ENCODE measurements around the gene ESCO1. TPM values are rescaled to one million over a fixed set of nuclear protein-coding genes. Genes with fewer than 3 reads are reported as not detected.

Gene ESCO1
- total and polyA plus RNA-seq, 2 experiments from 2014 or later: 50.4 to 56.8 TPM

- no peaks in the 10 kb centered on the region for H3F3A ChIP-seq (replicated peaks; ENCODE audit: low read depth)
- 0 out of 2 replicates have a peak, but pooled peaks cover 3% of the 10 kb centered on the region for H3K79me2 ChIP-seq (replicated peaks; ENCODE audit: insufficient read depth)
- no peak for TF ChIP-seq JUNB (IDR thresholded peaks at IDR 0.05; ENCODE audit: unreplicated experiment)
- TF ChIP-seq ZNF462 (CRISPR knock-in tag; IDR thresholded peaks at IDR 0.05): no peak
- no peak for TF ChIP-seq REST (IDR thresholded peaks at IDR 0.05; ENCODE audit: unreplicated experiment)
- TF ChIP-seq STAT1 (IDR thresholded peaks at IDR 0.05; ENCODE audit: unreplicated experiment): no peak
- TF ChIP-seq ETS1 (IDR thresholded peaks at IDR 0.05): no peak
- no peak for TF ChIP-seq ZNF331 (CRISPR knock-in tag; IDR thresholded peaks at IDR 0.05; ENCODE audit: low read depth)
- TF ChIP-seq NANOG (IDR thresholded peaks at IDR 0.05; ENCODE audit: borderline replicate concordance): no peak
- no peak for TF ChIP-seq POLR2AphosphoS5 (IDR thresholded peaks at IDR 0.05; ENCODE audit: low read depth)
- no peak for TF ChIP-seq EZH2phosphoT487 (IDR thresholded peaks at IDR 0.05; ENCODE audit: unreplicated experiment)
- no peak for TF ChIP-seq CTCF (conservative IDR thresholded peaks at IDR 0.05; ENCODE audit: low read depth in 2 of 2)
- TF ChIP-seq ZNF114 (CRISPR knock-in tag; IDR thresholded peaks at IDR 0.05): no peak
- TF ChIP-seq CREB1 (CRISPR knock-in tag; IDR thresholded peaks at IDR 0.05; ENCODE audit: low read depth): no peak
- no peak for TF ChIP-seq EZH2 (IDR thresholded peaks at IDR 0.05; ENCODE audit: low read depth, unreplicated experiment)
- H3K27me3 Mint-ChIP-seq (ENCODE audit: insufficient read depth, low read depth, poor library complexity): no peaks in the 10 kb centered on the region
- H4K20me1 ChIP-seq (replicated peaks; ENCODE audit: insufficient read depth): 0 out of 2 replicates have a peak, but pooled peaks cover 3% of the 10 kb centered on the region
- ATAC-seq (no peak), DNase-seq (ENCODE audit: low spot score) (no peak)
- H3K27ac ChIP-seq (ENCODE audit: low read depth): no peak overlapping the region
- no peak overlapping the region for H3K4me3 ChIP-seq
- H3K4me1 ChIP-seq (ENCODE audit: insufficient read depth): no peaks in the 10 kb centered on the region
- H3K9me2 ChIP-seq (ENCODE audit: insufficient read depth): no peaks in the 10 kb centered on the region
- peaks cover 34% of the 10 kb centered on the region for H3K36me3 Mint-ChIP-seq (ENCODE audit: low read depth)
- no peaks in the 10 kb centered on the region for H3K4me1 Mint-ChIP-seq
- H3K27me3 ChIP-seq (ENCODE audit: insufficient read depth): no peaks in the 10 kb centered on the region
- H3K4me2 ChIP-seq: no peak overlapping the region
- no peak overlapping the region for H3K27ac Mint-ChIP-seq
- H2AFZ ChIP-seq: no peak overlapping the region
- H3K4me3 Mint-ChIP-seq: no peak overlapping the region
- no peaks in the 10 kb centered on the region for H3K36me3 ChIP-seq (ENCODE audit: insufficient read depth)
- H3K9me3 Mint-ChIP-seq: no peaks in the 10 kb centered on the region
Observed at GRCh38 chr18:21548647-21549046, 51.9 kb downstream of the ESCO1 start.

Data from GM23338 (cell line).